CD4-positive, alpha-beta T cell treated with Interleukin-1 beta for 1 hour (primary cell): ENCODE results near the gene GPR156.
"Not testable (repeated sequence)": the region's sequence is repeated elsewhere in the genome, so short reads cannot be mapped to it uniquely, and the experiment has no call there.

ENCODE experiments used
- DNase-seq, 2 donors: peaks; one replicate each; pipeline ENCODE4 v3.0.0-alpha.2; 2020 to 2022

GPR156 gene

DNA sequence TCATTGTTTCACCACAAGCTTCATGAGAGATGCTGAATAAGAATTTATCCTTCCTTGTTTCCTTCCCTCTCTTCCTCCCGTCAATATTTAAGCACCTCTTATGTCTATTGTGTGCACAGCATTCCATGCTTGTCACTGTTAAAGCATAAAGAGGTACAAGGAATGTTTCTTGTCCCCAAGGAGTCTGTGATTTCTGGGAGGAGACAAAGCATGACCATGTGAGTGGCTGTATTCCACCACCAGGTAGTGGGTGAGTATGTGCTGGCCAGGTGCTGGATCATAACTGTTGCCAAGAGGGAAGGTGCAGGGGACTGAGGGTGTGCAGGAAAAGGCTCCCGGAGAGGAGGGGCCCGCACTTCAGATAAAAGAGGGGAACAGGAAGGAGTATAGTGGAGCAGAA, 127.9 kb downstream of the GPR156 start:
- no peak for DNase-seq

DNA sequence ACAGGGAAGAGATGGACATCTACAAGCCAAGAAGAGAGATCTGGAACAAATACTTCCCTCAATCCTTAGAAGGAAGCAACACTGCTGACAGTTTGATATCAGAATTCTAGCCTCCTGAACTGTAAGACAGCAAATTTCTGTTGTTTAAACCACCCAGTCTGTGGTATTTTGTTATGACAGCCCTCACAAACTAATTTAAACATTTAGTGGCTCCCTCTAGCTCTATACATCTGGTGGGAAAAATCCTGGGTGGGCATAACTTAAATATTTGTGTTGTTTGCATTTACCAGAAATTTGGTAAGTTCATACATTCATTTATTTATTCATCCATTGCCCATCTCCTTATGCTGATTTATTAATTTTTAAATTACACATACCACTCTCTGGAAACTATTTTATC, 128.3 kb downstream of the GPR156 start:
- DNase-seq: no peak

DNA sequence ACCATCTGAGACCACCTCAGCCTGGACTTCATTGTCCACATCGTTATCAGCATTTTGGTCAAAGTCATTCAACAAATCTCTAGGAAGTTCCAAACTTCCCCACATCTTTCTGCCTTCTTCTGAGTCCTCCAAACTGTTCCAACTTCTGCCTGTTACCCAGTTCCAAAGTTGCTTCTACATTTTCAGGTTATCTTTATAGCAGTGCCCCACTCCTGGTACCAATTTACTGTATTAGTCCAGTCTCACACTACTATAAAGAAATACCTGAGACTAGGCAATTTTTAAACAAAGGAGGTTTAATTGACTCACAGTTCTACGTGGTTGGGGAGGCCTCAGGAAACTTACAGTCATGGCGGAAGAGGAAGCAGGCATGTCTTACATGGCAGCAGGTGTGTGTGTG, 129.3 kb downstream of the GPR156 start:
- DNase-seq: not testable (repeated sequence)

DNA sequence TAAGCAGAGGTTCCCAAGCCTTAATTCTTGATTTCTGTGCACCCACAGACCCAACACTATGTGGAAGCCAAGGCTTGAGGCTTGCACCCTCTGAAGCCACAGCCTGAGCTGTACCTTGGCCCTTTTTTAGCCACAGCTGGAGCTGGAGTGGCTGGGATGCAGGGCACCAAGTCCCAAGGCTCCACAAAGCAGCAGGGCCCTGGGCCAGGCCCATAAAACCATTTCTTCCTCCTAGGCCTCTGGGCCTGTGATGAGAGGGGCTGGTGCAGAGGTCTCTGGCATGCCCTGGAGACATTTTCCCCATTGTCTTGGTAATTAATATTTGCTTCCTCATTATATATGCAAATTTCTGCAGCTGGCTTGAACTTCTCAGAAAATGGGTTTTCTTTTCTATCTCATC, 129.9 kb downstream of the GPR156 start:
- DNase-seq: no peak

DNA sequence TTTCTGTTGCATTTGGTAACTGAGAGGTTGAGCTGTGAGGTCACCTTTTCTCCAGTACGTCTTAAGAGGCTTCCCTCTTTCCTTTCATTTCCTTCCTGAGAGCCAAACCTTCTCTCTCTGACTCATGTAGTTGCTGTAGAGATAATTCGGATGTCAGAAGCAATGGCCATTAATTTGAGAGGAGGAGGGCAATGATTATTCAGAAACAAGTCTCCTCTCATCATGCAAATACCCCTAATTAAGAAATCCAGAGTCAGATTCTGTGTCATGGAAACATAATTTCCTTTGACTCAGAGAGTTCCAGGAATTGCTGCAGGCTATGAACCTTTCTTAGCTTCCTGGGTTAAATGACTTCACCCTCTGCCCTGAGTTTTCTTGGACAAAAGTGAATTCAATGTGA, 131.7 kb downstream of the GPR156 start:
- no peak for DNase-seq

DNA sequence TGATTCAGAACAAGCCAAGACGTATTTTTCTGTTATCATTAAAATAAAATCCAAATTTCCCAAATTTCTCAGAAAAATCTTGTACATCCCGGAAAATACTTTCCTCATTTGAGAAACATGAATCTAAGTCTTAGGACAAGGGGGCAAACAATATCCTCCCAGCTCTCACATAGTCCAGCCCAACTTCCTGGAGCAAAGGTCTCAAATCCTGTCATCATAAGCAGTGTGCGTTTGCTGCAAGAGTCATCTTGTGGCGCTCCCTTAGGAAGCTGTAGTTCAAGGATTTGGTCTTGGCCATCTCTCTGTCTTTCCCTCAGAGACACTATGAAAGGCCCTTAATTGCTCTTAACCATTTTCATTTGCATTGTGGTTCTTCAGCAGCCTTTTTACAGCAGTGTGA, 133.2 kb downstream of the GPR156 start:
- DNase-seq: no peak

DNA sequence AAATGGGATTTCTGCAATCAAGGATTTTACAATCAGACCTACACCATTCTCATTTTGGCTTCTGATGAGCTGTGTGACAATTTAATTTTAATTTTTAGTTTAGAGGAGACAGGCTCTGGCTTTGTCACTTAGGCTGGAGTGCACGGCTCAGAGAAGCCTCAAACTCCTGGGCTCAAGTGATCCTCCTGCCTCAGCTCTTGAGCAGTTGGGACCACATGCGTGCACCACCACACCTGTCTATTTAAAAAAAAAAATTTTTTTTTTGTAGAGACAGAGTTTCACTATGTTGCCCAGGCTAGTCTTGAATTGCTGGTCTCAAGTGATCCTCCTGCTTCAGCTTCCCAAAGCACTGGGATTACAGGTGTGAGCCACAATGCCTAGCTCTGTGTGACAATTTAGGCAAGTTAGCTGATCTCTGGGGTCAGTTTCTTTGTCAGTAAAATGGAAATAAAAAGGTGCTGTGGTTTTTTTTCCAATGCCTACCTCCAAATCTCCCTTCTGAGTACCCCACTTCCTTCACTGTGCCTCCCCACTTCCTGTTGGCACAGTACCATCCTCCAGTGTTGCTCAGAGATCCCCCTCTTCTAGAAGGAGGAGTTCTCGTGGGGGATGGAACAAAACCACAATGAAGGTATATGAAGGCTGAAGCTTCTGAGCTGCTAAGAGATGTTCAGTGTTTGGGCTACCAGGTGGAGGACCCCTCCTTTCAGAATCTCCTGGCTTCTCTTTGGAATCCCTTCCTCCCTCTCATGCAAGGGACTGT, 136.7 kb downstream of the GPR156 start:
- DNase-seq: no peak

DNA sequence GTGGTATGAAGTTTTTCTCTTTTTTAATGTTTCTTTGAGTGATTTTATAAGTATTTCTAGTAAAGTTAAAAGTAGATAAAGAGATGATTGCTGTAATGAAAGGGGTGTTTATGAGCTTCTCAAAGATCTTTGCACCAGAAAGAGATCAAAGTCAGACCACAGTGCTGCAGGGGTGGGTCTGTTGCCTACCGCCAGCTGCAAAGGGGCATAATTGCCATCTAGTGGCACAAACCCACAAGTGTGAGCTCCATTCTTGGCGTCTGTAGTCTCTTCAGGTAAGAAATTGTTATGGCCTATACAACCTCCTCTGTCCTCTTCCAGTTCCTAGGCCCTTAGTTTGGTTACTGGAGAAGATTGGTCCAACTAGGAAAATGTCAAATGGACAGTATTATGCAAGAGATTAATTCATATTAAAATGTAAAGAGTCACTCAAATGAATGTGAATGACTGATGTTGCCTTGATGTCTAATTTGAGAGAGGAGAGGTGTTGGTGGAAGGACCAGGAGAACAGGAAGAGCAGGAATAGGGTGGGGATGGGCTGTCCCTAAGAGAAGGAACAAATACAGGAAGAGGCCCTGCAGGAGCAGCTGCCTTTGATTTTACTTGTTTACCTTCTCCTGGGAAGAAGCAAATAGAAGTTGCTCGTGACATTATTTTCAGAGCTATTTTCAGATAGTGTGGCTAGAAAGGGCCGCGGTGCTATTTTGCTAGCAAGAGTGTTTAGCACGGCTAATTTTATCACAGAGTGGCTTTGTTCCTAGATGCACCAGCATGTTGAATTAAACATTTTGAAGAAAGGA, 137.8 kb downstream of the GPR156 start:
- peak; percentile 58 to 63 for DNase-seq

DNA sequence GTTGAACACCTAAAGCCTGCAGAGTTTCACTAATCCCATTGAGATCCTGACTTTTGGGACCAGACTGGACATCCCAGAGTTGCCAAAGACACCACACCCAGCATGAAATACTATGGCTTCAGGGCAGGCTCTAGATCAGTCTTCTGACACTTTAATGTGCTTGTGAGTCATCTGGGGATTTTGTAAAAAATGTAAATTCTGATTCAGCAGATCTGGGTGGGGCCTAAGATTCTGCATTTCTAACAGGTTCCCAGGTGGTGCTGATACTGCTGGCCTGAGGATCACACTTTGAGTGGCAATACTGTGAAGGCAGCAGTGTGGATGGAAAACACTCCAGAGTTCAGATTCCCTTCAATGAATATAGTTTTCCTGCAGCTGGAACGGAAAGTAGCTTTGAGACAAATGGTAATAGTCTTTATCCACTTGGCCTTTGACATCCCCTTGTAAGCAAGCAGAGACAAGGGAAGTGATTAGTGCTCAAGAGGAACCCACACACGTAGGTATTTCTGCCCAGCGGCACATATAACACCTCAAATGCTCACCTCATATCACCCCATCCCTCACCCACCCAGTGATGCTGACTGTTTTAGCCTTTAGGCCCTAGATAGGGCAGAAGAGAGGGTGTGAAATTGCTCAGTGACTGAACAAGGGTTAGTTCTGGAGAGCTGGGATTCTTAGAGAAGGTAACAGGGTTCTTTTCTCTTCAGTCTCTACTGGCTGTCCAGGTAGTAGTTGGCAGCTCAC, 139.3 kb downstream of the GPR156 start:
- peak in 1 of 2 donors; percentile 4 for DNase-seq

DNA sequence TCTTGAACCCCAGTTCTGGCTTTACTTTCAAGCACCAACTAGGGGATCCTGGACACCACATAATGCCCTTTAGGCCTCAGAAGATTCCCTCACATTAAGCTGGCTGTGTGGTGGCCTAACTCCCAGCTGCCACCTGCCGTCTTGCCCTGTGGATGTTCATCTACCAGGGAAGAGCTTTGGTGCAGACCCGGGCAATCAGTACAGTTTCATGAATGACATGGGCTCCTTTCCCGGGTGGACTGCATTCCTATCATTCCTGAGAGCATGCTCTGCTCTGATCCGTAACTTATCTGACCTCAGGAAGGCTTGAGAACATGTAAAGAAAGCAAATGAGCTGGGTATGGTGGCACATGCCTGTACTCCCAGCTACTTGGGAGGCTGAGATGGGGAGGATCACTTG, 140.8 kb downstream of the GPR156 start:
- DNase-seq: no peak

DNA sequence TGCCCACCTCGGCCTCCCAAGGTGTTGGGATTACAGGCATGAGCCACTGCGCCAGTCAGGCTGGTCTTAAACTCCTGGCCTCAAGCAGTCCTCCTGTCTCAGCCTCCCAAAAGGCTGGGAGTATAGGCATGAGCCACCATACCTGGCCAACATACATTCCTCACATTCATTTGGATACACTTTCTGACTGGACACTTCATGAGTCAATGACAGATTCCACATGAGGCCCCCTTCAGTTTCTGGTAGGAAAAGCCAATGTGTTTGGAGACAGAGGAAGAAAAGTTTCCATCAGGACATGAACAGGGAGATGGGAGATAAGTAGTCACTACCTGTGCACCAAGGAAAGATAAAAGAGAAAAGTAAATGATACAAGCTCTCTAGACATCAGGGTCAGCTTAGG, 141.3 kb downstream of the GPR156 start:
- no peak for DNase-seq

DNA sequence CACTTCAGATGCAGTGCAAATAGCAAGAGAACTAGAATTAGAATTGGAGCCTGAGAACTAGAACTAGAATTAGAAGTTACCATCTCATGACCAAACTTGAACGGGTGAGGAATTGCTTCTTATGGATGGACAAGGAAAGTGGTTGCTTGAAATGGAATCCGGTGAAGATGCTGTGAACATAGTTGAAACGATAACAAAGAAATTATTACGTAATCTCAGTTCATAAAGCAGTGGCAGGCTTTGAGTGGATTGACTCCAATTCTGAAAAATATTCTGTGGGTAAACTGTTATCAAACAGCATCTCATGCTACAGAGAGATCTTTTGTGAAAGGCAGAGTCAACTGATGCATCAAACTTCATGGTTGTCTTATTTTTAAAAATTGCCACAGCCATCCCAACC, 142.8 kb downstream of the GPR156 start:
- no peak for DNase-seq

DNA sequence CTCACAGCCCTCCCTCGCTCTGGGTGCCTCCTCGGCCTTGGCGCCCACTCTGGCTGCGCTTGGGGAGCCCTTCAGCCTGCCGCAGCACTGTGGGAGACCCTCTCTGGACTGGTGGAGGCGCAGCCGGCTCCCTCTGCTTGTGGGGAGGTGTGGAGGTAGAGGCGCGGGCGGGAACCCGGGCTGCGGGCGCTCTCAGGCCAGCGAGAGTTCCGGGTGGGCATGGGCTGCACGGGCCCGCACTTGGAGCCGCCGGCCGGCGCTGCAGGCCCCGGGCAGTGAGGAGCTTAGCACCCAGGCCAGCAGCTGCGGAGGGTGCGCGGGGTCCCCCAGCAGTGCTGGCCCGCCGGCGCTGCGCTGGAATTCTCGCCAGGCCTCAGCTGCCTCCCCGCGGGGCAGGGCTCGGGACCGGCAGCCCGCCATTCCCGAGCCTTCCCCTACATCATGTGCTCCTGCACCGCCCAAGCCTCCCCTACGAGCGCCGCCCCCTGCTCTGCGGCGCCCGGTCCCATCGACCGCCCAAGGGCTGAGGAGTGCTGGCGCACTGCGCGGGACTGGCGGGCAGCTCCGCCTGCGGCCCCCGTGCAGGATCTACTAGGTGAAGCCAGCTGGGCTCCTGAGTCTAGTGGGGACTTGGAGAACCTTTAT, 144.8 kb downstream of the GPR156 start:
- DNase-seq: no peak

DNA sequence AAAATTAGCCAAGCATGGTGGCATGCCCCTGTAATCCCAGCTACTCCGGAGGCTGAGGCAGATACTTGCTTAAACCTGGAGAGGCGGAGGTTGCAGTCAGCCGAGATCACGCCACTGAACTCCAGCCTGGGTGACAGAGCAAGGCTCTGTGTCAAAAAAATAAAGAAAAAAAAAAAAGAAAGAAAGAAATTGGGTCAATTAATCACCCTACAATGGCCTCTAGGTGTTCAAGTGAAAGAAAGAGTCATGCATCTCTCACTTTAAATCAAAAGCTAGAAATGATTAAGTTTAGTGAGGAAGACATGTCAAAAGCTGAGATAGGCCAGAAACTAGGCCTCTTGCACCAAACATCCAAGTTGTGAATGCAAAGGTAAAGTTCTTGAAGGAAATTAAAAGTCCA, 145.9 kb downstream of the GPR156 start:
- no peak for DNase-seq

DNA sequence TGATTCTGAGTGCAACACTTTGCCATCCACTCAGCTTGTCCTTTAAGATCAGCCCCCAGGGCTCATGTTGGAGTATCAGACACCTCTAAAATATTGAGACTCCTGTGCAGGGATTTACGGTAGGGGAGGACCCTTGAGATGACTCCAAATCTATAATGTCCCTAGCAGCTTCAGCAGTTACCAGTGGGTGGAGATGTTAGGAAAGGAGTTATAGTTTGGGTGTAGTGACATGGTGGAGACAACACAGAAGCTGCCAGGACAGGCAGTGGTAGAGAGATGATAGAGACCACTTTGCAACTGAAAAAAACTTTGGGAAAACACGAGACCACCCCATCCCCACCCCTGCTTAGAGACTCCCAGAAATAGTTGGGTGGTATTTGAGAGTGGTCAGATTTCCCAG, 147.5 kb downstream of the GPR156 start:
- no peak for DNase-seq

DNA sequence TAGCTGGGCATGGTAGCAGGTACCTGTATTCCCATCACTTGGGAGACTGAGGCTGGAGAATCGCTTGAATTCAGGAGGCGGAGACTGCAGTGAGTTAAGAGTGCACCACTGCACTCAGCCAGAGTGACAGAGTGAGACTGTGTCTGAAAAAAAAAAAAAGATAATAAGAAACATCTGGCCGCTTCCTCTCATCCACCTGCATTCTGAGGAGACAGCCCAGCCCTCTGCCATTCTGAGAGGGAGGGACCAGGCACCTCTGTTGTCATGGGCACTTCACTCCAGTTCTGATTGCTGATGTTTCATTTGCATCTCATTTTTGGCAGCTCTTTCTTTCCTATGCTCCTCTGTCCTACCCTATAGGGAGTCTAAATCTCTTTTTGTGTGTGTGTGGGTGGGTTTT, 154.4 kb downstream of the GPR156 start:
- DNase-seq: no peak

DNA sequence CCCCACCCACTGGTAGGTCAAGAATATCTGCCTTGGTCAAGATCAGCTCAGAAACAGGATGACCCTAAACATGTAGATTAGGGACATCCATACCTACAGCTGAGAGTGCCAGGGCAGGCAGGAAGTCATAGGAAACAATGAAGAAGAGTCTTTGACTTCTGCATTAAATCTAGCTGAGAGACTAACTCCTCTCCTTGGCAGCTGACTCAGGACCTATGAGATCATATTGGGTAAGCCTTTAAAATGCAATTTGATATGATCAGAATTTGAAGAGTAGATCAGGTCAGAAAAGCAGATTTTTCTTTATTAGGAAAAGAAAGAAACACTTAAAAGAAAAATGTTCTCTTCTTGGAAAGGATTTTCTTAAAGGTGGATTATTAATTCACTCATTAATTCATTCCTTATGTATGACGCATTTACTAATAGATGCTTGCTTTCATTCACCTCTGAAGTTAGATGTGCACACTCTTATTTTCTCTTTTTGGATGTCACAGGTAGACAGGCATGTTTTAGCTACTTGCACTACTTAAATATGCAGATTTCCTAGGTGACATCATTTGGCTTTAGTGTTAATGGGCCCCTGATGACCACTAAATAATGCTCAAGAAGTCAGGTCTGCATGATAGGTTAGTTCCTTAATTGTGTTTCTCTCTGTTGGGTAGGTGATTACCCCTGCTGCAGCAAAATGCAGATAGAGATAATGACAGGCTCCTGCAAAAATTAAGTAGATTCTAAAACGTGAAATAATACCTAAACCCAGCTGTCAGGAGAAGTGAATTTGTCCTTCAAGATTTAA, 155.1 kb downstream of the GPR156 start:
- DNase-seq: no peak

DNA sequence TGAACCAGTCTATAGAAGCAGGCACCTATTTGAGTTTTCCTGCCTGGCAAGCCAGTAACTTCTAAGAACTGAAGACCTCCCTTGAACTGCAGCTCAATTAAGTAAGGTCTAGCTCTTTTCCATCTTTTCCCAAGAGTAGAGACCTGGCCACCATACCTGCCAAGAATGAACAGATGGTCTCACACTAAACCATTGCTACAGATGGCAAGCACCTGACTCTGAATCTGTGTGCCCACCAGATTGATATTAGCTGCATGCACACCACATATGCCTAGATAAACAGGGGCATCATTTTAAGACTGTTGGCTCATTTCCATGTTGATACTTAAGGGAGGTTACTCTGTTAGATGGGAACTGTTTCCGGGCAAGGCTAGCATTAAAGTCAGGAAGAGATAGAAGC, 156.0 kb downstream of the GPR156 start:
- DNase-seq: no peak

DNA sequence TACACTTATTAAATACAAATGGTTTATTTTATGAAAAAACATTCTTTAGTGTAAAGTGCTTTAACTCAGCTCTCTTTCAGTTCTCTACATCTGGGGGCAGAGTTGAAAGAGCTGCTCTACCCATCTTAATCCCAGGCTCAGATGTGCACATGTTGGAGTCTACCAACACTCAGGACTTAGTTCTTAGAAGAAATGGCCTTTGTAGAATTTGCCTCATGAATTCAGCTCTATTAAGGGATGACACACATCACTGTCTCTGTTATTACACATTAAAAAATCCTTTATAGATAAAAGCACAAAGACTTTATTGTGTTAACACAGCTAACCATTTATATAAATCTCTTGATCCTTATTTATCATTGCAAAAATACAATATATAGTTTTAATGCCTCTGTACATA, 159.0 kb downstream of the GPR156 start:
- DNase-seq: no peak

DNA sequence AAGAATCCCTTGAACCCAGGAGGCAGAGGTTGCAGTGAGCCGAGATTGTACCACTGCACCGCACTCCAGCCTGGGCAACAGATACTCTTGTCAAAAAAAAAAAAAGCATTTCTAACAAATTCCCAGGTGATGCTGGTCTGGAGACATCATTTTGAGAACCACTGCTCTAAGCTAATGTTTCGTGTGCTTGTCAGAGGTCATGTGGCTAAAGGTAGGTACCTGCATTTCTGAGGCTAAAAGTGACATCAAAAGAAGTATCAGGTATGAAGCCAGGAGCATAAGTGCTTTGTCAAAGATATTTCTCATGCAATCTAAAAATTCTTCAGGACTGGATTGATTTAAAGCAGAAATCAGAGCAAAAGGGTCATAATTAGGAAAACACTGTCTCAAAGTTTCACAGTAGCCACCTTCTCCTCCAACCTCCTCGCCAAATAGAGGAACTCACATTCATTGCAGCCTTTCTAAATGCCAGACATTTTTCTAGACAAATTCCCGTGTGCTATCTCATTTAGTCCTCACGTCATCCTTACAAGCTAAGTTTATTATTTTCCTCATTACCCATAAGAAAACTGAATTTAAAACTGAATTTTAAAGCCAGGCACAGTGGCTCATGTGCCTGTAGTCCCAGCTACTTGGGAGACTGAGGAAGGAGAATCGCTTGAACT, 165.0 kb downstream of the GPR156 start:
- DNase-seq: no peak
